Measurements from ENCODE around the gene CDH23. TPM values are rescaled to one million over a fixed set of nuclear protein-coding genes. Genes with fewer than 3 reads are reported as not detected.
A peak's percentile ranks its signal among the peaks of the same experiment; 100 is the strongest.

Gene CDH23
- total and polyA plus RNA-seq, 9 of the 15 experiments (the other 6 are each of a cell fraction or from before 2014, with no cell fraction given) = 0.18 to 1.2 (median 0.47) TPM

GRCh38 chr10:71380841-71381240 lies 15.9 kb upstream of the CDH23 start:
- ATAC-seq (no peak), DNase-seq (ENCODE audit: extremely low read depth in 1 of 4, low spot score in 3 of 4) (no peak), FAIRE-seq (no peak)
- in situ Hi-C loops (cut with MboI) (loop anchor here (10.0 kb wide), 2 partner anchors 324 to 434 kb away; no protein-coding TSS in a partner anchor), intact Hi-C loops (cut with micrococcal nuclease) (loop anchor here (5.0 kb wide), 2 partner anchors 316 to 516 kb away; no protein-coding TSS in a partner anchor)
- H3K9me3 ChIP-seq (replicated peaks; ENCODE audit: control insufficient read depth, insufficient read depth, low read depth, low read length) = no peaks in the 10 kb centered on the region
- no peak overlapping the region for H3K4me2 ChIP-seq (ENCODE audit: insufficient read depth, low read length)
- H3K9ac ChIP-seq (ENCODE audit: insufficient read depth in 1 of 2, low read depth in 2 of 2, low read length in 2 of 2) = no peak overlapping the region
- H2AFZ ChIP-seq (ENCODE audit: low read depth, low read length) = no peak overlapping the region
- H3K27ac ChIP-seq (ENCODE audit: extremely low read depth, low read depth, low read length) = no peak overlapping the region
- no peak overlapping the region for H3K4me3 ChIP-seq
- no peaks in the 10 kb centered on the region for H3K79me2 ChIP-seq (ENCODE audit: control insufficient read depth, insufficient read depth, low read length)
- 5% methylated on average over 1 of the region's 1 CpG for WGBS (ENCODE audit: insufficient coverage, low coverage, missing lambda C conversion rate)
- H3K4me1 ChIP-seq (replicated peaks in 1 of 2; ENCODE audit: control insufficient read depth in 2 of 2, insufficient read depth in 2 of 2, low read length in 2 of 2) = peaks cover 11 to 19% of the 10 kb centered on the region in 2 experiments
- H3K9me1 ChIP-seq (ENCODE audit: control insufficient read depth, insufficient read depth, low read length) = no peaks in the 10 kb centered on the region
- H3K27me3 ChIP-seq (ENCODE audit: control insufficient read depth in 2 of 2, insufficient read depth in 2 of 2, low read length in 2 of 2) = no peaks in the 10 kb centered on the region
- POLR2A ChIA-PET = interaction anchor here (1.5 kb wide), 1 partner anchor 14 kb away, joined by 3 read pairs; no protein-coding TSS in a partner anchor
- H4K20me1 ChIP-seq (replicated peaks; ENCODE audit: control insufficient read depth, insufficient read depth, low read length) = no peaks in the 10 kb centered on the region
- no peaks in the 10 kb centered on the region for H3K36me3 ChIP-seq (ENCODE audit: control insufficient read depth, insufficient read depth, low read length)
- TF ChIP-seq CTCF (IDR thresholded peaks at IDR 0.05 in 2 of 3, conservative IDR thresholded peaks at IDR 0.05 in 1 of 3; ENCODE audit: insufficient read depth in 2 of 3, low read depth in 1 of 3, low read length in 3 of 3) (peak in 1 of 3 experiments; percentile 15; a peak in 1 of 6 replicates), JUND (IDR thresholded peaks at IDR 0.05; ENCODE audit: borderline replicate concordance, low read depth, low read length) (no peak), JUND (tag; IDR thresholded peaks at IDR 0.05; ENCODE audit: borderline replicate concordance, low read depth, low read length) (no peak)
- CTCF ChIA-PET (ENCODE audit: low intra/inter-chr PET ratio) = no interaction called here
- no TSS peak for BruUV-seq (replicated peaks)
